ENCODE data around the gene SFTPA1. TPM values are rescaled to one million over a fixed set of nuclear protein-coding genes. Genes with fewer than 3 reads are reported as not detected.

The SFTPA1 gene
- total RNA-seq, 1 donor from 2014 or later, result 6.3 TPM

Other genes with a start within 250 kb of the SFTPA1 start
- 150 TPM for gene ZCCHC24, start 165.3 kb upstream of the SFTPA1 start, total RNA-seq
- 0.09 TPM for gene EIF5AL1, start 98.4 kb upstream of the SFTPA1 start, total RNA-seq
- 5.1 TPM for gene SFTPA2, start 50.5 kb upstream of the SFTPA1 start, total RNA-seq
- 1.4 TPM for gene NUTM2B, start 92.3 kb downstream of the SFTPA1 start, total RNA-seq
- gene NUTM2E, start 215.8 kb downstream of the SFTPA1 start, total RNA-seq, result not detected